Measurements from ENCODE around the gene RASSF5. TPM values are rescaled to one million over a fixed set of nuclear protein-coding genes. Genes with fewer than 3 reads are reported as not detected.
"Not testable (repeated sequence)": the region's sequence is repeated elsewhere in the genome, so short reads cannot be mapped to it uniquely, and the experiment has no call there.

Gene RASSF5
- total RNA-seq, 1 experiment from 2014 or later, result 7.9 TPM

- DNase-seq (ENCODE audit: low spot score), result no peak
Measured at GRCh38 chr1:206476591-206476990, 30.7 kb upstream of the RASSF5 start.

GRCh38 chr1:206477110-206477509, 30.2 kb upstream of the RASSF5 start:
- no peak for DNase-seq (ENCODE audit: low spot score)

- DNase-seq (ENCODE audit: low spot score), result no peak
Measured at GRCh38 chr1:206477581-206478380, 29.6 kb upstream of the RASSF5 start.

DNA sequence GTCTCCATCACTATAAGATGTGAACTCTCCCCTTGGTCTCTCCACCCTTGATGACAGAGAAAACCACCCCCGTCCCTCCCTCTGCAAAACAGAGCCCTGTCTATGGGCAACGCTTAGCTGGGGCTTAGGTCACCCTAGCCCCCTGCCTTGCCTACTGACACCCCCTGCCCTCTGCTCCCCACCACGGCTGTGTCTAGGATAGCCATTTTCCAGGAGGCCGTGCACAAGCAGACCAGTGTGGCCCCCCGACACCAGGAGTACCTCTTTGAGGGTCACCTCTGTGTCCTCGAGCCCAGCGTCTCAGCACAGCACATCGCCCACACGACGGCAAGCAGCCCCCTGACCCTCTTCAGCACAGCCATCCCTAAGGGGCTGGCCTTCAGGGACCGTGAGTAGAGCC, 28.6 kb upstream of the RASSF5 start:
- no peak for DNase-seq (ENCODE audit: low spot score)

DNA sequence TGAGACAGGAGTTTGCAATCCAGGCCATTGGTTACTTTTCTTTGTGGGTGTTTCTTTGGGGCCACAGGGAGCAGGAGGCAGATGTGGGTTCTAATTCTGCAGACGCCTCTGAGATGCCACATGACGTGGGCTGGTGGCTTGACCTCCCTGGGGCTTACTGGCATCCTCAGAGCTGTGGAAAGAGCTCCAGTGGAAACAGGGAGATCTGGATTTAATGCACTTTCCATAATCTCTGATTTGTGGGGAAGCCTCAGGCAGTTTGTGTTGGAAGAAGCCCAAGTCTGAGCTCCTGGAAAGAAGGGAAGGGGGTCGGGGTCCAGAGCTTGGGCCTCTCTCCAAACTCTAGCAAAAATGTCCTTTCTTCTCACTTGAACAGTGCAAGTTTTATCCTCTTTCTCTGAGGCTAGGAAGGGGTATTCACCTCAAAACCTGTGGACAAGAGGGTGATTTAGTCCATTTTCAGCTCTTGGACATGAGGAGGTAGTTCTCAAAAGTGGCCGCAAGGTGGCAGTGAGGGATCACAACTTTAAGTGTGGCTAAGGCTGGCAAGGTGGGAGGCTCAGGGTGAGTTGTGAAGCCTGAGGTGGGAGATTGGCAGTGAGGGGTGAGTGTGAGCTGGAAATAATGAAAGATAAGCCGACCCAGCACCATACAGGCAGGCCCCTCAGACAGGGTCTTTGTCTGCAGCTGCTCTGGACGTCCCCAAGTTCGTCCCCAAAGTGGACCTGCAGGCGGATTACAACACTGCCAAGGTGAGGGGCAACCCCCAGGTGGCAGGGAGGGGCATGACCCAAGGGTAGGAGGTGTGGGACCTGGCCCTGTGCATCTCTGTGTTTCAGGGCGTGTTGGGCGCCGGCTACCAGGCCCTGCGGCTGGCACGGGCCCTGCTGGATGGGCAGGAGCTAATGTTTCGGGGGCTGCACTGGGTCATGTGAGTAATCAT, 27.9 kb upstream of the RASSF5 start:
- DNase-seq (ENCODE audit: low spot score), result peak; percentile 74

GRCh38 chr1:206480211-206480610, 27.1 kb upstream of the RASSF5 start:
- no peak for DNase-seq (ENCODE audit: low spot score)

DNA sequence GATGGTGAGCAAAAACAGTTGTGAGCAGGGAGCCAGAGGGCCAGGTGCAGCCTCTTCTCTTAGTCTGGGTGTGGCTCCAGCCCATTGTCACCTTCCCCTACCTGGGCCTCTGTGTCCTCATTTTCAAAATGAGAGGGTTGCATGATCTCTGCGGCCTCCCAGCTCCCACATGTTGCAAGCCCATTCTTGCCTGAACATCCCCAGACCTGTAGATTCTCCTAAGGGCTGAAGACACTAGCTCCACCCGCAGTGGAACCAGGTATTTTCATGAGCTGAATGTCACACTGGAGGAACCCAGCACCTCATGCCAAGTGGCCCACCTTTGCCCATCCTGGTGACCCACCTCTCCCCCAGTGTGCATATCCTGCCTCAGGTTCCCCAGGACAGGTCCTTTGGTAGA, 24.7 kb upstream of the RASSF5 start:
- no peak for DNase-seq (ENCODE audit: low spot score)

GRCh38 chr1:206483864-206484263, 23.5 kb upstream of the RASSF5 start:
- DNase-seq (ENCODE audit: low spot score), result not testable (repeated sequence)

DNA sequence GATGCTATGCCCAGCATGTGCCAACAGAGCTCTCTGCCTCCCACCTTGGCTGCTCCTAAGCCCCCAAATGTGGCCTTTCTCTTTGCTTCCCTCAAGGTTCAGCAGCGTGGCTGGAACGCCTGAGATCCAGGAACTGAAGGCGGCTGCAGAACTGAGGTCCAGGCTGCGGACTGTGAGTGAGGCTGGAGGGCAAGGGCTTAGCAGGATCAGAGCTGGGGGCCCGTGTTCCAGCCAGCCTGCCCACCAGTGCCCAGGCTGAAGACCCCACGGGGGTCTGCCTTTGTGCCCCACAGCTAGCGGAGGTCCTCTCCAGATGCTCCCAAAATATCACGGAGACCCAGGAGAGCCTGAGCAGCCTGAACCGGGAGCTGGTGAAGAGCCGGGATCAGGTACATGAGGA, 22.4 kb upstream of the RASSF5 start:
- DNase-seq (ENCODE audit: low spot score), result no peak

GRCh38 chr1:206486995-206487788, 20.1 kb upstream of the RASSF5 start:
- no peak for DNase-seq (ENCODE audit: low spot score)

DNA sequence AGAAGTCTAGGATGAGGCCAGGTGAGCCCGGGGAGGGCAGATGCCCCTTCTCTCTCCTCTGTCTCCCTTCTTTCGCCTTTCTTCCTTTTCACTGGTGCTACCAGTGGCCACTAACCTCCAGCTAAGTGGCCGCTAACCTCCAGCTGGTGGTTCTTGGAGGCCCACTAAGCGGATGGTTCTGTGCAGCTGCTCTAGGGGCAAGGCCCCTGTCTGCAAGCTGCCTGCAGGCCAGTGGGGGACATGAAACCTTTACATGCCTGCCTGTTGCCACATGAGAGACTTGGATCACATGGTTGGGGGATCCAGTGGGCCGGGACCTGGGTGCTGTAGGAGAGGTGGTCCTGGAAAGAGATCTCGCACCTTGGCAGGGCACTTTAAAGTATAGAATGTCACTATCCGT, 19.4 kb upstream of the RASSF5 start:
- no peak for DNase-seq (ENCODE audit: low spot score)

DNA sequence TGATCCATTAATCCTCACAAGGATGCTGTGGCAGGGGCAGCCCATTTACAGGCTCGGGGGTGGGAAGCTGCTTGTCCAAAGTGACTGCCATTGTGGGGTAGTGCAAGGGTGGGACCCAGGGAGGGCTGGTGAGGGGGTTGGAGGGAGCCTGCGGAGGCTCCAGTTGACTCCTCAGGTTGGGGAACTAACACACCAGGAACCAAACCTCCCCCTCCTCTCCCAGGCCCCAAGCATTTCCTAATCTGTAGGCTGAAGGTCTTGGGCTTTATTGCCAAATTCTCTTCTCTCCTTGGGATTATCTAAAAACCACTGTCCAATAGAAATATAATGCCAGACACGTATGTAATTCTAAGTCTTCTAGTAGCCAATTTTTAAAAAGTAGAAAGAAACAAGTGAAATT, 18.9 kb upstream of the RASSF5 start:
- no peak for DNase-seq (ENCODE audit: low spot score)

DNA sequence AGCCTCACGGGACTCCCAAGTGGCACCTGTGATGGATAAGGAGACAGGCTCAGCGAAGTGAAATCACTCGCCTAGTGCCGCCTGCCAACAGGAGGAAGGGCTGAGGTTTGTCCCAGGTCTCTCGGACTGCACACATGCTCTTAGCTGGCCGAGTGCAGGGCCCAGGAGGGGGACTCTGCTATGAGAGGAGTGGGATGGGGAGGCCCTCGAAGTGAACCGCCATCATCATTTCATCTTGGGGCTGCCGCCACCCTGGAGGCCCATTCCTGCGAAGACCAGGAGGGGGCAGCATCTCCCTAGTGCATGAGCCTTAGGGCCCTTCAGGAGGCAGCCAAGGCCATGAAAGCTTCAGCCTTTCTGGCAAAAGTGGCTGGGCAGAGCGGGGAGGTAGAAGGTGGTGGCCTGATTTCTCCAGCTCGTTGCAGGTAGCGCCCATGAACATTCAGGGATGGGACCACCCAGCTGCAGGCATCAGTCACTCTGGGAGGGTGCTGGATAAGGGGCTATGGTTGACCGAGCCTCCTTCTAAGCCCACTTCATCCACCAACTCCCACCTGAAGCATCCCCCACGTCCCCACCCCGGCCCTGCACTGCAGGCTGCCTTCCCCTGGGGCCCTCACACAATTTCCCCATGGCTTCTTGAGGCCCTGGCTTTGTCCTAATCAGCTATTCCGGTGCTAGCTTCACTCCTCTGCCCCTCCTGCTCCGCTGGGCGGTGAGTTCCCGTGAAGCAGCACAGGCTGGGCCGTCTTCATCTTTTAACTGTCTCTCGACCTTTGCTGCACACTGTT, 17.2 kb upstream of the RASSF5 start:
- DNase-seq (ENCODE audit: low spot score), result peak; percentile 83

- DNase-seq (ENCODE audit: low spot score), result no peak
Measured at GRCh38 chr1:206490771-206491405, 16.4 kb upstream of the RASSF5 start.

DNA sequence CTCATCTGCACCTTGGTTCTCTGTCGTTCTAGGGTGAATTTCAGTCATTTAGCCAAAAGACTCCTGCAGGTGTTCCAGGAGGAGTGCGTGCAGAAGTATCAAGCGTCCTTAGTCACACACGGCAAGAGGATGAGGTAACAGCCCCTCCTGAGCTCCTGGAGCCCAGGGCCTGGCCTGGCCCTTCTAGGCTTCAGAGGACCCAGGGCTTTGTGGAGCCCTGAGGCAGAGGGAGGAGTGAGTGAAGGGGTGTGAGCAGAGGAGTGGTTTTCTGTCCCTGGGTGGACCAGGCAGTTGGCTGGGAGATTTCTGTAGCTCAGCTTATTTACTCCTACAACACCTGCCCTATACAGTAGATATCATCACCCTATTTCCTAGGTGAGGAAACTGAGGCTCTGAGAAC, 15.7 kb upstream of the RASSF5 start:
- no peak for DNase-seq (ENCODE audit: low spot score)

GRCh38 chr1:206492589-206492988, 14.7 kb upstream of the RASSF5 start:
- no peak for DNase-seq (ENCODE audit: low spot score)

- no peak for DNase-seq (ENCODE audit: low spot score)
Measured at GRCh38 chr1:206493279-206493678, 14.1 kb upstream of the RASSF5 start.

GRCh38 chr1:206495011-206495461, 12.3 kb upstream of the RASSF5 start:
- no peak for DNase-seq (ENCODE audit: low spot score)

DNA sequence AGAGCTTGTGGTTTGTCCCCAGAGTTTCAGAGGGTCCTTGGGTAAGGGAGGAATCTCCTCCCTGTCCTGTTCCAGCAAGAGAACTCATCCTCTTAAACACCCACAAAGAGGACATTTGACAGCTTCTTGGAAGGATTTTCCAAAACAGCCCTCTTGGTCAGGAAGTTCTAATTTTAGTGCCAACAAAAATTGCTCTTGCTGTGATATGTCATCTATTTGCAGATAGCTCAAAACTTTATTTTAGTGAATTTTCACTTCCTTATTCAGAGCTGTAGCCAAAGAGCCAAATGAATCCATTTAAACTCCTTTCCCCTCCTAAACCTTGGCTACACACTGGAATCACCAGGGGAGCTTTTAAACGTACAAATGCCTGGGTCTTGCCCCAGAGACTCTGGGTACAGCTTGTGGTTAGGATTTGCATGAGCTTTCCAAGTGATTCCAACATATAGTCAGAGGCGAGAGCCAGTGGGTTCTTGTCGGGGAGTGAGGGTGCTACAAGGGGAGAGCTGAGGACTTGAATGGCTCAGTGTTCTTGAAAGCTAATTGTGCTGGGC, 11.8 kb upstream of the RASSF5 start:
- DNase-seq (ENCODE audit: low spot score), result no peak

DNA sequence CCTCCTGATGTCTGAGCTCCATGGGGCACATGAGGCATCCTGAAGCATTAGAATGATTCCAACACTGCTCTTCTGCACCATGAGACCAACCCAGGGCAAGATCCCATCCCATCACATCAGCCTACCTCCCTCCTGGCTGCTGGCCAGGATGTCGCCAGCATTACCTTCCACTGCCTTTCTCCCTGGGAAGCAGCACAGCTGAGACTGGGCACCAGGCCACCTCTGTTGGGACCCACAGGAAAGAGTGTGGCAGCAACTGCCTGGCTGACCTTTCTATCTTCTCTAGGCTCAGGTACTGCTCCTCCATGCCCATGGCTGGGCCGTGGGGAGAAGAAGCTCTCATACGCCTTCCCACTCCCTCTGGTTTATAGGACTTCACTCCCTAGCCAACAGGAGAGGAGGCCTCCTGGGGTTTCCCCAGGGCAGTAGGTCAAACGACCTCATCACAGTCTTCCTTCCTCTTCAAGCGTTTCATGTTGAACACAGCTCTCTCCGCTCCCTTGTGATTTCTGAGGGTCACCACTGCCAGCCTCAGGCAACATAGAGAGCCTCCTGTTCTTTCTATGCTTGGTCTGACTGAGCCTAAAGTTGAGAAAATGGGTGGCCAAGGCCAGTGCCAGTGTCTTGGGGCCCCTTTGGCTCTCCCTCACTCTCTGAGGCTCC, 11.1 kb upstream of the RASSF5 start:
- no peak for DNase-seq (ENCODE audit: low spot score)

Data from HT-29 (cell line).